Effector memory CD4-positive, alpha-beta T cell (primary cell): ENCODE data around the gene YIPF4.
"Not testable (repeated sequence)": the region's sequence is repeated elsewhere in the genome, so short reads cannot be mapped to it uniquely, and the experiment has no call there.

Experiments used
- DNase-seq, 3 donors: peaks; one replicate each; pipeline ENCODE4 v3.0.0-alpha.2; 2020
- H3K27ac ChIP-seq: 2 replicates; pipeline ENCODE4 v1.7.0; 2013; ENCODE audit warnings: mild to moderate bottlenecking, low read length, moderate library complexity; ENCODE audit not compliant: insufficient read depth, poor library complexity, severe bottlenecking
- H3K27me3 ChIP-seq: replicated peaks from 2 replicates; pipeline ENCODE4 v1.7.0; 2013; ENCODE audit warnings: mild to moderate bottlenecking, low read length; ENCODE audit not compliant: insufficient read depth, control insufficient read depth, poor library complexity, severe bottlenecking
- H3K36me3 ChIP-seq: 2 replicates; pipeline ENCODE4 v1.7.0; 2013; ENCODE audit warnings: mild to moderate bottlenecking, low read length, moderate library complexity; ENCODE audit not compliant: control insufficient read depth, insufficient read depth
- H3K4me1 ChIP-seq: 2 replicates; pipeline ENCODE4 v1.7.0; 2013; ENCODE audit warnings: low read length, mild to moderate bottlenecking; ENCODE audit not compliant: control insufficient read depth, insufficient read depth, poor library complexity, severe bottlenecking
- H3K4me3 ChIP-seq: 2 replicates; pipeline ENCODE4 v1.7.0; 2013; ENCODE audit warnings: low read length, low read depth, mild to moderate bottlenecking; ENCODE audit not compliant: insufficient read depth, poor library complexity, severe bottlenecking
- H3K9me3 ChIP-seq: 2 replicates; pipeline ENCODE4 v1.7.0; 2013; ENCODE audit warnings: mild to moderate bottlenecking, low read length, moderate library complexity; ENCODE audit not compliant: control insufficient read depth

YIPF4 gene

DNA sequence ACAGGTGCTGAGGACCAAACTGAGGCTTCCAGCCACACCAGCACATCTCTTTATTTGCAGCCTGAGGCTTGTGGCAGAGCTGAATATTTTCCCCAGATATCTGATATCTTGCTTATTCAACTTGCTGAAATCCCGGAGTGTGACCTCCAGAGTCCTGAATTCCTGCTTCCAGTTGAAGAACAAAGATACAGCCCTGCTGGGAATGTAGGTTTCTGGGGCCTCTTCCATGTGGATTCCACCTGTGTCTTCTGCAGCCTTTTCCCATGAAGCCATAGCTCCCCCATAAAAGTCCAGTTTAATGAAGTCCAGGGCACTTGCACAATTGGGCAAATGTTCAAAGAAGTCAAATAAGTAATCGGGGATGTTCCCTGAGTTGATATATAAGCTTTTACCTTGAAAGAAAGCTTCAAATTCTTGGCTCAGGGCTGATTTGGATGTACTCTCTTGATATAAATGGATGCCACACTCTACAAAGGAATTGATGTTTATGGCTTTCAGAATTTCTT lies 27.9 kb upstream of the YIPF4 start:
- no peaks in the 10 kb centered on the region for H3K9me3 ChIP-seq
- no peaks in the 10 kb centered on the region for H3K36me3 ChIP-seq
- H3K4me3 ChIP-seq: no peak overlapping the region
- no peaks in the 10 kb centered on the region for H3K4me1 ChIP-seq
- H3K27me3 ChIP-seq: no peaks in the 10 kb centered on the region
- no peak for DNase-seq
- H3K27ac ChIP-seq: no peak overlapping the region

DNA sequence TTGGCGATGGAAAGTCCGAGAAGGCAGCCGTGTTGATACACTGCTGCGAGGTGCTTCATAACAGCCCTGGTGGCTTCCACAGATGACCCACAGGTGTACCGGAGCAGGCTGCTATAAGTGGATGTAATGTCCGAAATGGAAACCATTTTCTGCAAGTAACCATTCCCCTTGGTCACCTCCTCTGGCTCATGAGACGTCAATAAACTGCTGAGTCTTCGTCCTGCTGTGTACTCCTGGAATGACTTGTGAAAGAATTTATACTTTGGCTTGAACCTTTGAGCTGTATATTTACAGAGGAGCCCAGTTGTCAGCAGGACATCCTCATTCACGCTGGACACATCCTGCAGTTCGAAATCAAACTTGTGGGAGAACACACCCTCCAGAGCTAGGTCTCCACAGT lies 27.4 kb upstream of the YIPF4 start:
- H3K9me3 ChIP-seq: no peaks in the 10 kb centered on the region

GRCh38 chr2:32258242-32258641 lies 19.5 kb upstream of the YIPF4 start:
- Histone ChIP-seq H3K27ac (no peak overlapping the region), H3K27me3 (no peaks in the 10 kb centered on the region), H3K9me3 (no peaks in the 10 kb centered on the region), H3K4me3 (no peak overlapping the region), H3K4me1 (no peaks in the 10 kb centered on the region), H3K36me3 (no peaks in the 10 kb centered on the region)
- no peak for DNase-seq

More for the DNA sequence above, 27.4 kb upstream of the YIPF4 start:
- Histone ChIP-seq H3K36me3 (no peaks in the 10 kb centered on the region), H3K4me3 (no peak overlapping the region), H3K27ac (no peak overlapping the region), H3K4me1 (no peaks in the 10 kb centered on the region), H3K27me3 (no peaks in the 10 kb centered on the region)
- DNase-seq: no peak

GRCh38 chr2:32260376-32260775 lies 17.3 kb upstream of the YIPF4 start:
- no peak overlapping the region for H3K4me3 ChIP-seq

DNA sequence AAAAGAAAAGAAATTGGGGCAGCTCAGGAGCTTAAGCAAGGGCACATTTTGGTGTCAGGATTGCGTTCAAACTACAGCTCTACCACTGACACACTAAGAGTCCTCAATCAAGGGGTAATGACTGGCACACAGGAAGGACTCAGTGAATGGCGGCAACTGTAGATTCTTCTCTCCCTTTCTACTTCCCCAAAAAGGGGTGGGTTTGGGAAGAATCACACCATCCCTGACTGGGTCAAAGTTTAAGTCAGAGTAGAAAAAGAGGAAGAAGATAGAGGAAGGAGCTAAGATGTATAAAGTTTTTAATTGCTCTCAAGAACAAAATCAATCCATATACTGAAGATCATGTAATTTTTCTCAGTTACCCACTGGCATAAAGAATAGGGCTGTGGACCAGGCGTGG lies 15.6 kb upstream of the YIPF4 start:
- no peak overlapping the region for H3K4me3 ChIP-seq
- H3K36me3 ChIP-seq: no peaks in the 10 kb centered on the region
- H3K27ac ChIP-seq: no peak overlapping the region
- DNase-seq: no peak
- H3K4me1 ChIP-seq: no peaks in the 10 kb centered on the region
- H3K9me3 ChIP-seq: no peaks in the 10 kb centered on the region
- no peaks in the 10 kb centered on the region for H3K27me3 ChIP-seq

More at GRCh38 chr2:32260376-32260775, 17.3 kb upstream of the YIPF4 start:
- Histone ChIP-seq H3K9me3 (no peaks in the 10 kb centered on the region), H3K27me3 (no peaks in the 10 kb centered on the region), H3K27ac (no peak overlapping the region), H3K4me1 (no peaks in the 10 kb centered on the region), H3K36me3 (no peaks in the 10 kb centered on the region)
- no peak for DNase-seq

DNA sequence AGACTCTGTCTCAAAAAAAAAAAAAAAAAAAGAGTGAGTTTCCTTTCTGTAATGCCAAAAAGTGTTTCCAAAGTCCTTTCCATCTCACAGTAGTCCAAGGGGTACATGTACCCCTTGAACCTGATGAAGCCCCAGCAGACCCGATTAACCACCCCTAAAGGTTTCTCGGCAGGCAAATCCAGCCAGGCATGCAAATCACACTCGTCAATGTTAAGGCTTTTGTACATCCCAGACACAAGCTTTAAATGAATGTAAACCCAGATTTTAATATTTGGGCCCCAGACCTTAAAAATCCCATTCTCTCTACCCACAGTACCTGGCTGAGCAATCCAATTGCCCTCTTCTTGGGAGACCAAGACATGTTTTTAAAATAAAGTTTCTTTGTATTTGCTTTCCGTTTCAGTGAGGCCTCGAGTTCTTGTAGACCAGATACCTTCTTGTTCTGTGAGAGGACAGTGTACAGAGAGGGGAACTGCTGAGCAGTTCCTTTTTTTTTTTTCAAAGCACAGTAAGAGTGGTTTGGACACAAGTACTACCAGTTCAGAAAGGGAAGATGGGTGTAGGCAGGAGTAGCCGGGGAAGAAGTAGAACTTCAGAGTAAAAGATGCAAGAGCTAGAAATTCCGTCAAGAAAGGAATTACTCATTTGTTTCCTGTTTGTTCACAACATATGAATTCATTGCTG lies 13.1 kb upstream of the YIPF4 start, which contains the start of gene NLRC4:
TSS of gene NLRC4 (minus strand) at position 465 of the 684 bp plus-strand sequence. CDS start 8,111 bp downstream, outside the sequence.
- H3K27ac ChIP-seq: no peak within 1 kb of the TSS
- no peak within 1 kb of the TSS for H3K4me3 ChIP-seq
- H3K27me3 ChIP-seq: no peaks in the 10 kb centered on the region
- DNase-seq: no peak
- H3K9me3 ChIP-seq: no peaks in the 10 kb centered on the region
- H3K36me3 ChIP-seq: no peaks in the 10 kb centered on the region
- H3K4me1 ChIP-seq: no peaks in the 10 kb centered on the region

DNA sequence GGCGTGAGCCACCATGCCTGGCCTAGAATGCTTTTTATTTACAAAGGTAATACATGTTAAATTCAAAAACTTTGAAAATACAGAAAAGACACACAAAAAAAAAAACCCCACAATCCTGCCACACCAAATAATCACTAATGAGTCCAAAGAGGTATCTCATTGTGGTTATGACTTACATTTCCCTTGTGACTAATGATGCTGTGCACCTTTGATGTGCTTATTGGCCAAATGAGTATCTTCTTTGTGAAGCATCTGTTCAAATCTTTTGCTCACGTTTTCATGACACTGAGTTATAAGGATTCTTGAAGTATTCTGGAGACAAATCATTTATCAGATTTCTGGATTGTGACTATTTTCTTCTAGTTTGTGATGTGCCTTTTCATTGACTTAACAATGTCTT lies 6.6 kb upstream of the YIPF4 start:
- no peaks in the 10 kb centered on the region for H3K9me3 ChIP-seq
- no peaks in the 10 kb centered on the region for H3K4me1 ChIP-seq
- H3K36me3 ChIP-seq: no peaks in the 10 kb centered on the region
- no peaks in the 10 kb centered on the region for H3K27me3 ChIP-seq
- no peak overlapping the region for H3K27ac ChIP-seq
- no peak overlapping the region for H3K4me3 ChIP-seq
- no peak for DNase-seq

GRCh38 chr2:32272279-32272678 lies 5.4 kb upstream of the YIPF4 start:
- no peak overlapping the region for H3K27ac ChIP-seq
- H3K27me3 ChIP-seq: no peaks in the 10 kb centered on the region
- no peak overlapping the region for H3K4me3 ChIP-seq
- H3K9me3 ChIP-seq: no peaks in the 10 kb centered on the region
- DNase-seq: no peak
- H3K36me3 ChIP-seq: no peaks in the 10 kb centered on the region
- peaks cover 1% of the 10 kb centered on the region for H3K4me1 ChIP-seq

- Histone ChIP-seq H3K4me3 (no peak overlapping the region), H3K9me3 (no peaks in the 10 kb centered on the region), H3K27ac (no peak overlapping the region), H3K4me1 (peaks cover 3% of the 10 kb centered on the region), H3K27me3 (no peaks in the 10 kb centered on the region), H3K36me3 (no peaks in the 10 kb centered on the region)
- no peak for DNase-seq
These were observed 3.4 kb upstream of the YIPF4 start for GRCh38 chr2:32274289-32274688.

GRCh38 chr2:32275790-32276189 lies 1.9 kb upstream of the YIPF4 start:
- not testable (repeated sequence) for DNase-seq, H3K4me3 ChIP-seq, H3K36me3 ChIP-seq, H3K27me3 ChIP-seq, H3K4me1 ChIP-seq, H3K27ac ChIP-seq, H3K9me3 ChIP-seq
